Neuronal stem cell (in vitro differentiated cells): ENCODE results near the gene NRXN3.

ENCODE experiments used
- DNase-seq: peaks from one replicate; pipeline ENCODE4 v3.0.0-alpha.2; 2013; ENCODE audit warnings: low spot score
- H2AFZ ChIP-seq: one replicate; pipeline ENCODE4 v1.6.1; 2013; ENCODE audit warnings: mild to moderate bottlenecking, low read length, inconsistent platforms
- H2AK5ac ChIP-seq: 2 replicates; pipeline ENCODE4 v1.6.1; 2013; ENCODE audit warnings: low read depth, mild to moderate bottlenecking, inconsistent platforms, low read length, moderate library complexity, mixed read lengths
- H2BK120ac ChIP-seq: 2 replicates; pipeline ENCODE4 v1.6.1; 2013; ENCODE audit warnings: low read depth, mild to moderate bottlenecking, inconsistent platforms, low read length, moderate library complexity, mixed read lengths
- H2BK12ac ChIP-seq: one replicate; pipeline ENCODE4 v1.6.1; 2013; ENCODE audit warnings: low read length, inconsistent platforms
- H2BK15ac ChIP-seq: 2 replicates; pipeline ENCODE4 v1.6.1; 2013; ENCODE audit warnings: mild to moderate bottlenecking, low read length, inconsistent platforms, mixed read lengths
- H2BK5ac ChIP-seq: one replicate; pipeline ENCODE4 v1.6.1; 2013; ENCODE audit warnings: inconsistent platforms, mild to moderate bottlenecking, low read length, moderate library complexity
- H3K14ac ChIP-seq: one replicate; pipeline ENCODE4 v1.6.1; 2013; ENCODE audit warnings: low read length, inconsistent platforms
- H3K18ac ChIP-seq: 2 replicates; pipeline ENCODE4 v1.6.1; 2013; ENCODE audit warnings: low read length, inconsistent platforms
- H3K23ac ChIP-seq: 2 replicates; pipeline ENCODE4 v1.6.1; 2013; ENCODE audit warnings: low read depth, mild to moderate bottlenecking, mixed read lengths, low read length, inconsistent platforms; ENCODE audit not compliant: poor library complexity
- H3K27ac ChIP-seq: replicated peaks from 3 replicates; pipeline ENCODE4 v1.5.1; 2013; ENCODE audit warnings: low read length, inconsistent platforms
- H3K27me3 ChIP-seq, 3 experiments: 2 replicates each; pipeline ENCODE4 v1.6.1; 2013; ENCODE audit warnings: low read length in 3 of 3, mild to moderate bottlenecking in 2 of 3, inconsistent platforms in 1 of 3, low read depth in 1 of 3, mixed read lengths in 1 of 3, moderate library complexity in 1 of 3; ENCODE audit not compliant: control insufficient read depth in 3 of 3, insufficient read depth in 3 of 3
- H3K36me3 ChIP-seq, 2 donors: replicated peaks in 1 of 2; 2 replicates each; pipeline ENCODE4 v1.6.1; 2013; ENCODE audit warnings: low read length in 2 of 2; ENCODE audit not compliant: control insufficient read depth in 2 of 2, insufficient read depth in 2 of 2
- H3K4ac ChIP-seq: 2 replicates; pipeline ENCODE4 v1.6.1; 2013; ENCODE audit warnings: inconsistent platforms, mild to moderate bottlenecking, low read length, moderate library complexity
- H3K4me1 ChIP-seq, 2 donors: 1 replicate in 1 of 2; 2 replicates in 1 of 2; pipeline ENCODE4 v1.6.1; 2013; ENCODE audit warnings: low read length in 2 of 2, low read depth in 1 of 2; ENCODE audit not compliant: control insufficient read depth in 2 of 2, insufficient read depth in 1 of 2
- H3K4me2 ChIP-seq: one replicate; pipeline ENCODE4 v1.6.1; 2013; ENCODE audit warnings: mild to moderate bottlenecking, low read length, inconsistent platforms; ENCODE audit not compliant: insufficient read depth, poor library complexity, severe bottlenecking
- H3K4me3 ChIP-seq, 2 donors: 2 replicates each; pipeline ENCODE4 v1.5.1; 2013; ENCODE audit warnings: low read length in 2 of 2, mild to moderate bottlenecking in 2 of 2, inconsistent platforms in 1 of 2, moderate library complexity in 1 of 2
- H3K79me1 ChIP-seq: one replicate; pipeline ENCODE4 v1.6.1; 2013; ENCODE audit warnings: low read depth, mild to moderate bottlenecking, inconsistent platforms, low read length, moderate library complexity
- H3K9ac ChIP-seq: one replicate; pipeline ENCODE4 v1.6.1; 2013; ENCODE audit warnings: mild to moderate bottlenecking, low read depth, low read length, inconsistent platforms; ENCODE audit not compliant: poor library complexity
- H3K9me3 ChIP-seq, 2 donors: replicated peaks in 1 of 2; 2 replicates each; pipeline versions ENCODE3 to v1.6.1; 2013; ENCODE audit warnings: low read length in 2 of 2, mild to moderate bottlenecking in 2 of 2, inconsistent platforms in 1 of 2, low read depth in 1 of 2, mixed read lengths in 1 of 2, moderate library complexity in 1 of 2; ENCODE audit not compliant: control insufficient read depth in 2 of 2, insufficient read depth in 1 of 2
- H4K8ac ChIP-seq: one replicate; pipeline ENCODE4 v1.6.1; 2013; ENCODE audit warnings: low read depth, mild to moderate bottlenecking, inconsistent platforms, low read length, moderate library complexity
- H4K91ac ChIP-seq: one replicate; pipeline ENCODE4 v1.6.1; 2013; ENCODE audit warnings: low read length, low read depth, mild to moderate bottlenecking, inconsistent platforms; ENCODE audit not compliant: poor library complexity
- WGBS, 2 donors: extraction: QIAGEN DNeasy Blood & Tissue Kit; methylation state at CpG; one replicate each; pipeline ENCODE4 v1.1.7; 2013; ENCODE audit warnings: missing lambda C conversion rate in 2 of 2, mixed read lengths in 1 of 2; ENCODE audit not compliant: insufficient read length in 2 of 2, insufficient replicate concordance in 1 of 2; ENCODE audit errors: extremely low coverage in 2 of 2; 5-methylcytosine and 5-hydroxymethylcytosine counted together

The NRXN3 gene

DNA sequence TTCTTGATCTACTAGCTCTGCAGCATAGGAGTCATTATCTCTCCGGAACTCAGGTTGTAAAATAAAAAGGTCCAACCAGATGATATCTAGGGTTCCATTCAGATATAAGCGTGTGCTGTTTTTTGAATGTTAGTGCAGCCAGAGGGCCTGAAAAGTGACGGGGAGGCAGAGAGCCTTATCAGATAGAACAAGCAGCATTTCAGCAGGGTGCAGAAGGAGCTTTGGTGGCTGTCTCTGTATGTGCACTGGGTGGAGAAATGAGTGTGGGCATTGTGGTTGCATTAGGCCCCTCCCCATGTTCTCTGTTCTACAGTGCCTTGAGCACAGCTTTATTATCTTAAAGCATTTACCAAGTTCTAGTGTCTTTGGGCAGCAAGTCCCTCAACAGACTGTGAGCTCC lies 275.1 kb downstream of the NRXN3 start:
- no peaks in the 10 kb centered on the region for H3K36me3 ChIP-seq
- H3K18ac ChIP-seq, result no peak overlapping the region
- H4K8ac ChIP-seq, result no peak overlapping the region
- no peak overlapping the region for H3K4me2 ChIP-seq
- WGBS, 2 donors, result no CpG with 5 or more reads among the region's 3 CpGs
- no peak for DNase-seq
- no peak overlapping the region for H3K9ac ChIP-seq
- H3K79me1 ChIP-seq, result no peaks in the 10 kb centered on the region
- no peak overlapping the region for H3K14ac ChIP-seq
- no peak overlapping the region for H3K23ac ChIP-seq
- H2BK15ac ChIP-seq, result no peak overlapping the region
- no peak overlapping the region for H2AFZ ChIP-seq
- H3K4ac ChIP-seq, result no peak overlapping the region
- H3K4me1 ChIP-seq, result peaks cover 0 to 7% of the 10 kb centered on the region in 2 donors
- no peak overlapping the region for H3K4me3 ChIP-seq
- no peak overlapping the region for H2AK5ac ChIP-seq
- H3K9me3 ChIP-seq, result no peaks in the 10 kb centered on the region
- no peaks in the 10 kb centered on the region for H3K27me3 ChIP-seq
- H4K91ac ChIP-seq, result no peak overlapping the region
- H2BK12ac ChIP-seq, result no peak overlapping the region
- no peak overlapping the region for H2BK5ac ChIP-seq
- no peak overlapping the region for H2BK120ac ChIP-seq
- H3K27ac ChIP-seq, result no peak overlapping the region

DNA sequence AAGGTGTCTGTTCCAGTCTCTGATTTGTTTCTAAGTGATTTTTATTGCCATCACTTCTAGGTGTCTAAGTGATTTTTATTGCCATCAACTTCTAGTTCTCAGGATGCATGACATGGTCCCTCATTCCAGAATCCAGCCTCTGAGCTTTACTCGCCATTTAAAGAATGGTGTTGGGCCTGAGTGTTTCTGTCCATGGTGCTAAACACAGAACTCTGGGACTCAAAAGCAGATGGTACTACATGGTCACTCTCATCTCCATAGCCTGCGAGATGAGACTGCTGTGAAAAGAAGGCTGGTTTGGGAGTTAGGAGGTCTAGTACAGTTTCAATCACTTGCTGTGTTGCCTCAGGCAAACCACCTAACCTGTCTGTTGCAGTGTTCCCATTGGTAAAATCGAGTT lies 276.6 kb downstream of the NRXN3 start:
- H3K14ac ChIP-seq, result no peak overlapping the region

DNA sequence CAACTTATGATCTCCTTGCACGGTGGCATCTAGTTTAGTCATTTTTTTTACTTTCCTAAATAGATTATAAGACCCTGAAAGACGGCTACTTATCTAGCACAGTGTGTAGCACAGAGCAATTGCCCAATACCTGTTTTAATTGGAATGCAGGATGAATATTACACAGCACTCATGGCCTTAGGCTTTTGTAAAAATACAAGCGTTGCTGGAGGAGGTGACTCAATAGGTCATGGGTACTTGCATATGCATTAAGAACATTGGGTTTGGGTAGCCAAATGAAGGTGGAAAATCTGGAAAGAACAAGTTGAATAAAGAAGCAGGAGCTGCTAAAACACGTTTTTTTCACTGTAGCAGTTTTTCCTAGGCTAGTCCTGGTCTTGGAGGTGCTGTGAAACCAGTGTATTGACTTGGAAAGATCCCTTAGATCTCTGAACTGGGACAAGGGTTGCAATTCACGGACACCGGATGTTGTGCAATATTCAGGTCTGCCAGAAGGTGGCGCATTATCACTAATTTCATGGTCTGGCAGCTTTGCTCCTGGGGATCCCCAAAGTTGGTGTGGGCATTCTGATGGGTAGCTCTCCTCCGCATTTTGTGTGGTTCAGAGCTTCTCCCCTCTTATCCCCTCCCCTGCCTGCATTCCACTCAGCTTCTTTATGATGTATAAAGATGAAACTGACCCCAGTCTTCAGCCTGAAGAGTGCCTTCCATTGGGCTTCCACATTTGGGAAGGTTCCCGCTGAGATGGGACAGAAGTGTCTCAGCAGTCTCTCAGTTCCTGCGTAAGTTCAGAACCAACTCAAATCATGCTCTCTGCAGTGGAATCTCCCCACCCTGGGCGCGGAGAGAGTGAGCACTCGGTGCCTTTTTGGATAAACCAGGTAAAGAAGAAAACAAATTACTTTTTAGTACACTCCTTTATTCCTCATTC lies 278.3 kb downstream of the NRXN3 start:
- no peak overlapping the region for H2BK12ac ChIP-seq
- no peak overlapping the region for H2BK15ac ChIP-seq
- H3K4me1 ChIP-seq, result no peaks in the 10 kb centered on the region
- no peak overlapping the region for H3K4me2 ChIP-seq
- H3K27ac ChIP-seq, result no peak overlapping the region
- H3K14ac ChIP-seq, result no peak overlapping the region
- H4K8ac ChIP-seq, result no peak overlapping the region
- no peak overlapping the region for H2BK5ac ChIP-seq
- no peak overlapping the region for H2AK5ac ChIP-seq
- no peak overlapping the region for H4K91ac ChIP-seq
- H3K9ac ChIP-seq, result no peak overlapping the region
- peak; percentile 71 for DNase-seq
- no peaks in the 10 kb centered on the region for H3K79me1 ChIP-seq
- H3K23ac ChIP-seq, result no peak overlapping the region
- H3K4me3 ChIP-seq, result no peak overlapping the region
- no peaks in the 10 kb centered on the region for H3K27me3 ChIP-seq
- no peak overlapping the region for H2BK120ac ChIP-seq
- no peak overlapping the region for H3K4ac ChIP-seq
- no CpG with 5 or more reads among the region's 13 CpGs for WGBS, 2 donors
- no peaks in the 10 kb centered on the region for H3K36me3 ChIP-seq
- no peak overlapping the region for H2AFZ ChIP-seq
- no peak overlapping the region for H3K18ac ChIP-seq
- H3K9me3 ChIP-seq, result no peaks in the 10 kb centered on the region

More for the DNA sequence above, 276.6 kb downstream of the NRXN3 start:
- H3K4me2 ChIP-seq, result no peak overlapping the region
- H2AFZ ChIP-seq, result no peak overlapping the region
- H3K4me1 ChIP-seq, result no peaks in the 10 kb centered on the region
- no peak overlapping the region for H2BK120ac ChIP-seq
- no peak overlapping the region for H3K4me3 ChIP-seq
- DNase-seq, result peak; percentile 59
- H3K23ac ChIP-seq, result no peak overlapping the region
- H3K79me1 ChIP-seq, result no peaks in the 10 kb centered on the region
- H3K4ac ChIP-seq, result no peak overlapping the region
- no peaks in the 10 kb centered on the region for H3K27me3 ChIP-seq
- H2AK5ac ChIP-seq, result no peak overlapping the region
- H4K91ac ChIP-seq, result no peak overlapping the region
- H2BK15ac ChIP-seq, result no peak overlapping the region
- no peak overlapping the region for H3K27ac ChIP-seq
- no peak overlapping the region for H2BK5ac ChIP-seq
- no peaks in the 10 kb centered on the region for H3K36me3 ChIP-seq
- no peaks in the 10 kb centered on the region for H3K9me3 ChIP-seq
- WGBS, 2 donors, result no CpG with 5 or more reads among the region's 3 CpGs
- H2BK12ac ChIP-seq, result no peak overlapping the region
- no peak overlapping the region for H3K9ac ChIP-seq
- H4K8ac ChIP-seq, result no peak overlapping the region
- H3K18ac ChIP-seq, result no peak overlapping the region

DNA sequence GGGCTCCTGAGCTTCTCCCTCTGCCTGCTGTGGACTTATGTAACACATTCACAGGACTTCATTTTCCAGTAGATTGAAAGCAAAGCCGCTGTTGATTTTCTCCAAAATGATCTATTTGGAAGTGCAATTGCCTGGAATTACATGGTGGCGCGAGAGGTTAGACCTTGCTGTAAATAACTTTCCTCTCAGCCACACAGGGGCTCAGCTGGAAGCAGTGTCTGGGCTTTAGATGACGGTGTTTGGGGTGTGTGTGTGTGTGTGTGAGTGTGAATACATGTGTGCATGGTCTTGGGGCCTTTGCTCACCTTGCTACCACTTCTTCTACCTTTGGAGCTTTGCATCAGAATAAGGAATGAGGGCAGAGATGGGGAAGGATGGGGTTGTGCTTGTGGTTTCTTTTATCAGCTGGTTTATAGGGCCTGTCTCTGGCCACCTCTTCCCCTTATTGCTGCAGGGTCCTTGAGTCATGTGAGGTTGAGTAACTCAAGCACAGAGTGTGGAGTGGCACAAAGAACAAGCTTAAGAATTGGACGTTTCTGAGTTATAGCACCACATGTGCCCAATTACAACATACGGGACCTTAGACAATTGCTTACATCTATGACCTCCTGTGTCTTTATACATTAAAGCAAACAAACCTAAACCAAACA lies 280.6 kb downstream of the NRXN3 start:
- H3K4me1 ChIP-seq, result no peaks in the 10 kb centered on the region
- WGBS, 2 donors, result no CpG with 5 or more reads among the region's 6 CpGs
- no peak overlapping the region for H4K91ac ChIP-seq
- H3K79me1 ChIP-seq, result no peaks in the 10 kb centered on the region
- H3K27ac ChIP-seq, result no peak overlapping the region
- H3K9me3 ChIP-seq, result no peaks in the 10 kb centered on the region
- no peak overlapping the region for H3K9ac ChIP-seq
- no peak overlapping the region for H2BK120ac ChIP-seq
- H3K27me3 ChIP-seq, result no peaks in the 10 kb centered on the region
- no peak overlapping the region for H3K23ac ChIP-seq
- no peak overlapping the region for H2BK5ac ChIP-seq
- H3K4me3 ChIP-seq, result no peak overlapping the region
- H2BK15ac ChIP-seq, result no peak overlapping the region
- no peak overlapping the region for H3K14ac ChIP-seq
- no peak overlapping the region for H3K4ac ChIP-seq
- no peak overlapping the region for H3K4me2 ChIP-seq
- DNase-seq, result no peak
- no peak overlapping the region for H2AK5ac ChIP-seq
- no peak overlapping the region for H3K18ac ChIP-seq
- H2BK12ac ChIP-seq, result no peak overlapping the region
- no peaks in the 10 kb centered on the region for H3K36me3 ChIP-seq
- H4K8ac ChIP-seq, result no peak overlapping the region
- H2AFZ ChIP-seq, result no peak overlapping the region
